H1 (cell line): Measurements from ENCODE around the gene CPZ. TPM values are rescaled to one million over a fixed set of nuclear protein-coding genes. Genes with fewer than 3 reads are reported as not detected.

ENCODE experiments used
- CHD1 ChIP-seq: IDR thresholded peaks from 2 replicates; pipeline ENCODE4 v1.6.1; 2012; ENCODE audit warnings: low read depth, low read length, improper control_type of control experiment
- CTBP2 ChIP-seq: IDR thresholded peaks from 2 replicates; pipeline ENCODE4 v1.7.0; 2011; ENCODE audit warnings: borderline replicate concordance, mild to moderate bottlenecking, moderate library complexity, mixed read lengths, low read length; ENCODE audit not compliant: insufficient read depth, insufficient read length
- HDAC2 ChIP-seq, 2 experiments: fragments of 300-600 bp in 1 of 2; sonication (generic) in 1 of 2; IDR thresholded peaks; 2 replicates each; pipeline ENCODE4 v1.6.1; 2011 to 2012; ENCODE audit warnings: low read depth in 2 of 2, low read length in 2 of 2, mild to moderate bottlenecking in 2 of 2, moderate library complexity in 2 of 2, borderline replicate concordance in 1 of 2, inconsistent platforms in 1 of 2
- NANOG ChIP-seq: IDR thresholded peaks from 2 replicates; pipeline ENCODE4 v1.6.1; 2011; ENCODE audit warnings: low read length, low read depth, mild to moderate bottlenecking, inconsistent platforms; ENCODE audit not compliant: insufficient read depth, poor library complexity, severe bottlenecking
- RFX5 ChIP-seq: IDR thresholded peaks from 2 replicates; pipeline ENCODE4 v1.6.1; 2011; ENCODE audit warnings: low read depth, low read length, improper control_type of control experiment, borderline replicate concordance
- RNF2 ChIP-seq: fragments of 200-900, 300-1000 bp; sonication (generic); IDR thresholded peaks from 2 replicates; pipeline ENCODE4 v1.7.1; 2016; ENCODE audit warnings: borderline replicate concordance, low read depth, mild to moderate bottlenecking, antibody characterized with exemption, low read length; ENCODE audit not compliant: poor library complexity, severe bottlenecking; ENCODE audit errors: missing control alignments
- ZNF274 ChIP-seq: IDR thresholded peaks from 2 replicates; pipeline ENCODE4 v1.7.0; 2012; ENCODE audit warnings: low read length, borderline replicate concordance; ENCODE audit errors: extremely low read depth
- polyA plus RNA-seq, 7 experiments: library from polyadenylated mRNA; depleted of rRNA in 3 of 7; stranded (reverse) in 5 of 7; unstranded in 2 of 7; fragments of >200 nt in 5 of 7; fragments of 200-250 nt in 2 of 7; gene quantifications; 1 replicate in 5 of 7; 2 replicates in 1 of 7; 4 replicates in 1 of 7; pipeline versions ENCODE4 v1.2.1 to v1.2.3, GENCODE V29; 2011 to 2013; ENCODE audit warnings: missing spikeins in 2 of 7, mixed read lengths in 2 of 7
- total RNA-seq: library from RNA; stranded (reverse); fragmentation: NEBNext Ultra II Directional; extraction: Animal tissue kit (Norgen Biotek cat#: 25700); gene quantifications from 2 replicates; pipeline ENCODE4 v1.2.1, GENCODE V29; 2021
- TF ChIP-seq, protein P1 (sequence below): IDR thresholded peaks from 2 replicates; pipeline ENCODE4 v1.6.1; 2011; ENCODE audit warnings: low read length, improper control_type of control experiment

CPZ gene
- total and polyA plus RNA-seq, 2 of the 8 experiments (the other 6 are each of a cell fraction or from before 2014, with no cell fraction given), result 28.8 to 40.7 TPM

DNA sequence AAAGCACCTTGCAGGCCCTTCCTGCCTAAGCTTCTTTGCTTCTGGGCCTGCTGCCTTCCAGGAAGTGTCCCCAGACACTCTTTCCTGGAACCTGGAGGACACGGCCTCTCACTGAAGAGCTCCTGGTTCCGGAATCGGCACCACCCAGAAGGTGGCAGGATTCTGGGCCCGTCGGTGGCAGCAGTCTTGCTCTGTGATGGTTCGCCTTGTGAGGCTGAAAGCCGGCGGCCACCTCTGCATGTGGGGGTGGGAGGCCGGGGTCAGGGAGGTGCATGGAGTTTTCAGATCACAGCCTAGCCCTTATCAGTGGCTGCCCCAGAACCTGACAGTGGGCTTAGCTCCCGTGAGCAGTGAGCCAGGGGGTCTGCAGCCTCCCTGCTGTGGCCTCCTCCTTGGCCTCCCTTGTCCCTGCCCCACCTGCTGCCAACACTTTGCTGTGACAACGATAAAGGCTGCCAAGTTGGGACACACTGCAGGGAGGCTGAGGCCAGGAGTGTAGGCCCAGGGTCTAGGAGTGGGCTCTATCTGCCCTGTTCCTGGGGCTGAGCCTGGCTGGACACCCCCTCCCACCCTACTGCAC lies 43.1 kb upstream of the CPZ start (continued):
- no peak for TF ChIP-seq NANOG
- no peak for TF ChIP-seq HDAC2 (IDR thresholded peaks at IDR 0.05; ENCODE audit: borderline replicate concordance in 1 of 2, low read depth in 2 of 2, low read length in 2 of 2)
- no peak for TF ChIP-seq RNF2
- TF ChIP-seq ZNF274, result no peak
- TF ChIP-seq, protein P1, sequence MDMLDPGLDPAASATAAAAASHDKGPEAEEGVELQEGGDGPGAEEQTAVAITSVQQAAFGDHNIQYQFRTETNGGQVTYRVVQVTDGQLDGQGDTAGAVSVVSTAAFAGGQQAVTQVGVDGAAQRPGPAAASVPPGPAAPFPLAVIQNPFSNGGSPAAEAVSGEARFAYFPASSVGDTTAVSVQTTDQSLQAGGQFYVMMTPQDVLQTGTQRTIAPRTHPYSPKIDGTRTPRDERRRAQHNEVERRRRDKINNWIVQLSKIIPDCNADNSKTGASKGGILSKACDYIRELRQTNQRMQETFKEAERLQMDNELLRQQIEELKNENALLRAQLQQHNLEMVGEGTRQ, result no peak
- no peak for TF ChIP-seq CHD1
- TF ChIP-seq CTBP2, result no peak
- no peak for TF ChIP-seq RFX5
- TF ChIP-seq, all 59 proteins: peak for 0
